H9 (cell line): ENCODE results near the gene PPP4R2. TPM values are rescaled to one million over a fixed set of nuclear protein-coding genes. Genes with fewer than 3 reads are reported as not detected.

Experiments
- DNase-seq: peaks from one replicate; pipeline ENCODE4 v3.0.0-alpha.2; 2017
- H2AFZ ChIP-seq: one replicate; pipeline ENCODE4 v1.6.1; 2013; ENCODE audit warnings: mild to moderate bottlenecking, low read length, control low read depth, moderate library complexity
- H2AK5ac ChIP-seq: 2 replicates; pipeline ENCODE4 v1.6.1; 2013; ENCODE audit warnings: low read length, control low read depth, mixed read lengths; ENCODE audit not compliant: insufficient read length
- H2BK120ac ChIP-seq: one replicate; pipeline ENCODE4 v1.6.1; 2013; ENCODE audit warnings: low read depth, mild to moderate bottlenecking, low read length, control low read depth, inconsistent platforms; ENCODE audit not compliant: poor library complexity, severe bottlenecking
- H2BK12ac ChIP-seq: 2 replicates; pipeline ENCODE4 v1.6.1; 2013; ENCODE audit warnings: low read length, control low read depth, mixed read lengths, low read depth; ENCODE audit not compliant: insufficient read length
- H2BK15ac ChIP-seq: 2 replicates; pipeline ENCODE4 v1.6.1; 2013; ENCODE audit warnings: low read depth, low read length, control low read depth
- H2BK20ac ChIP-seq: one replicate; pipeline ENCODE4 v1.6.1; 2013; ENCODE audit warnings: low read depth, mild to moderate bottlenecking, low read length, control low read depth, inconsistent platforms; ENCODE audit not compliant: poor library complexity, severe bottlenecking
- H2BK5ac ChIP-seq: 2 replicates; pipeline ENCODE4 v1.6.1; 2013; ENCODE audit warnings: low read length, control low read depth, mixed read lengths; ENCODE audit not compliant: insufficient read length
- H3K14ac ChIP-seq: 2 replicates; pipeline ENCODE4 v1.6.1; 2013; ENCODE audit warnings: low read length, control low read depth; ENCODE audit not compliant: insufficient read depth
- H3K18ac ChIP-seq: 2 replicates; pipeline ENCODE4 v1.6.1; 2013; ENCODE audit warnings: low read depth, mild to moderate bottlenecking, mixed read lengths, low read length, control low read depth; ENCODE audit not compliant: insufficient read length
- H3K23ac ChIP-seq: 2 replicates; pipeline ENCODE4 v1.6.1; 2013; ENCODE audit warnings: low read length, control low read depth, mixed read lengths, low read depth; ENCODE audit not compliant: insufficient read length
- H3K23me2 ChIP-seq: 2 replicates; pipeline ENCODE4 v1.6.1; 2013; ENCODE audit warnings: low read depth, mild to moderate bottlenecking, mixed read lengths, low read length, control low read depth; ENCODE audit not compliant: insufficient read length, poor library complexity, severe bottlenecking
- H3K27ac ChIP-seq: 2 replicates; pipeline ENCODE4 v1.5.1; 2013; ENCODE audit warnings: low read length, control low read depth, mixed read lengths, low read depth; ENCODE audit not compliant: insufficient read length
- H3K27me3 ChIP-seq: 2 replicates; pipeline ENCODE4 v1.6.1; 2013; ENCODE audit warnings: low read length, control low read depth, inconsistent platforms; ENCODE audit not compliant: insufficient read depth
- H3K4ac ChIP-seq: 2 replicates; pipeline ENCODE4 v1.6.1; 2013; ENCODE audit warnings: low read depth, mild to moderate bottlenecking, control low read depth, inconsistent platforms, low read length, moderate library complexity
- H3K4me1 ChIP-seq: 2 replicates; pipeline ENCODE4 v1.6.1; 2013; ENCODE audit warnings: low read length, control low read depth, inconsistent platforms; ENCODE audit not compliant: insufficient read depth
- H3K4me2 ChIP-seq: 2 replicates; pipeline ENCODE4 v1.6.1; 2013; ENCODE audit warnings: low read length, control low read depth, mixed read lengths; ENCODE audit not compliant: insufficient read length, insufficient read depth
- H3K56ac ChIP-seq: 2 replicates; pipeline ENCODE4 v1.6.1; 2013; ENCODE audit warnings: low read depth, mild to moderate bottlenecking, mixed read lengths, low read length, control low read depth; ENCODE audit not compliant: insufficient read length
- H3K79me1 ChIP-seq: 2 replicates; pipeline ENCODE4 v1.6.1; 2013; ENCODE audit warnings: low read depth, mild to moderate bottlenecking, moderate library complexity, low read length, control low read depth, inconsistent platforms; ENCODE audit not compliant: insufficient read depth, poor library complexity, severe bottlenecking
- H3K79me2 ChIP-seq: 2 replicates; pipeline ENCODE4 v1.6.1; 2013; ENCODE audit warnings: low read length, control low read depth, inconsistent platforms; ENCODE audit not compliant: insufficient read depth
- H3K9ac ChIP-seq: 2 replicates; pipeline ENCODE4 v1.6.1; 2013; ENCODE audit warnings: low read length, control low read depth, mixed read lengths; ENCODE audit not compliant: insufficient read length; ENCODE audit errors: extremely low read depth
- H3K9me3 ChIP-seq: one replicate; pipeline ENCODE4 v1.6.1; 2013; ENCODE audit warnings: low read depth, low read length, inconsistent platforms; ENCODE audit not compliant: control insufficient read depth
- H3T11ph ChIP-seq: one replicate; pipeline ENCODE4 v1.6.1; 2013; ENCODE audit warnings: mild to moderate bottlenecking, low read length, control low read depth, inconsistent platforms
- H4K20me1 ChIP-seq: one replicate; pipeline ENCODE4 v1.6.1; 2013; ENCODE audit not compliant: control insufficient read depth, insufficient read length, insufficient read depth
- H4K5ac ChIP-seq: 2 replicates; pipeline ENCODE4 v1.6.1; 2013; ENCODE audit warnings: low read depth, mild to moderate bottlenecking, mixed read lengths, low read length, control low read depth; ENCODE audit not compliant: insufficient read length
- H4K8ac ChIP-seq: replicated peaks from 2 replicates; pipeline ENCODE4 v1.6.1; 2013; ENCODE audit warnings: low read length, control low read depth, mixed read lengths, low read depth; ENCODE audit not compliant: insufficient read length
- H4K91ac ChIP-seq: 2 replicates; pipeline ENCODE4 v1.6.1; 2013; ENCODE audit warnings: low read depth, mild to moderate bottlenecking, moderate library complexity, mixed read lengths, low read length, control low read depth; ENCODE audit not compliant: insufficient read length
- H3K27ac Mint-ChIP-seq, 3 experiments: 2 replicates in 2 of 3; 3 replicates in 1 of 3; pipeline ENCODE4 v1.8.0; 2020 to 2021; ENCODE audit warnings: mixed read lengths in 3 of 3, mild to moderate bottlenecking in 1 of 3, moderate library complexity in 1 of 3
- H3K27me3 Mint-ChIP-seq: 2 replicates; pipeline ENCODE4 v1.8.0; 2021; ENCODE audit warnings: low read depth, mild to moderate bottlenecking, moderate library complexity, mixed read lengths
- H3K36me3 Mint-ChIP-seq, 3 experiments: 2 replicates in 2 of 3; 3 replicates in 1 of 3; pipeline ENCODE4 v1.8.0; 2020 to 2021; ENCODE audit warnings: low read depth in 3 of 3, mixed read lengths in 3 of 3; ENCODE audit not compliant: insufficient read depth in 1 of 3
- H3K4me1 Mint-ChIP-seq, 2 experiments: 2 replicates each; pipeline ENCODE4 v1.8.0; 2020; ENCODE audit warnings: mixed read lengths in 2 of 2
- H3K4me3 Mint-ChIP-seq, 2 experiments: 2 replicates in 1 of 2; 3 replicates in 1 of 2; pipeline ENCODE4 v1.8.0; 2020 to 2021; ENCODE audit warnings: mild to moderate bottlenecking in 2 of 2, mixed read lengths in 2 of 2, moderate library complexity in 1 of 2
- H3K9me3 Mint-ChIP-seq, 2 experiments: 2 replicates in 1 of 2; 3 replicates in 1 of 2; pipeline ENCODE4 v1.8.0; 2020; ENCODE audit warnings: mild to moderate bottlenecking in 2 of 2, mixed read lengths in 2 of 2, moderate library complexity in 1 of 2
- WGBS: extraction: QIAGEN DNeasy Blood & Tissue Kit; methylation state at CpG from one replicate; pipeline ENCODE4 v1.1.7; 2013; ENCODE audit warnings: missing lambda C conversion rate, low lambda C conversion rate, mixed read lengths; ENCODE audit not compliant: insufficient read length; ENCODE audit errors: extremely low coverage; 5-methylcytosine and 5-hydroxymethylcytosine counted together
- total RNA-seq: library from RNA; stranded (reverse); gene quantifications from 2 replicates; pipeline ENCODE4 v1.2.1, GENCODE V29; 2021
- TF ChIP-seq, protein P1 (sequence below): fragments of 200-600 bp; sonication (generic); conservative IDR thresholded peaks from 3 replicates; pipeline ENCODE4 v1.8.0; 2021; ENCODE audit warnings: antibody characterized with exemption, mild to moderate bottlenecking

The PPP4R2 gene
- total RNA-seq, 1 experiment from 2014 or later = 132 TPM

DNA sequence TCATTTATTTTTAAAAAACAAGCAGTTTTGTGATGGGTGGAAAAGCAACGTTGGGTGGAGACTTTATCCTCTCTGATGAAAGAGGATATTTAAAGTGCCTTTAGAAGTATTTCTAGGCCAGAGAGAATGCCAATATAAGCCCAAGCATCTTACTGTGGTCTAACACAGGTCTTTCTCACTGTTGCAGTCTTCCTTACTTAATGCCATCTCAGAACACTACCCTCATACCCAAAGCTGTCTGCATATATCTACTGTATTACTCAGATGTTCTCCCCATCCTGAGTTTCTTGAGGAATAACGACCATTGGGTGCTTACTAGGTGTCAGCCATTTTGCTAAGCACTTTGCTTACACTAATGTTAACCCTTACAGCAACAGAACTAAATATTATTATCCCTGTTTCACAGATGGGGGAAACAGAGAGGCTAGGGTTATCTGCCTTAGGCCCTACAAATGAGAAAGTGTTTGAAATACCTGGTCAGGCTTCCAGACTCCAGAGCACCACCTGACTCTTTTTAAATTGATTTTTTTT is 35.0 kb downstream of the PPP4R2 start:
- Histone ChIP-seq H3K4me2 (no peak overlapping the region), H2BK20ac (no peak overlapping the region), H3K4ac (no peak overlapping the region), H3K23me2 (no peaks in the 10 kb centered on the region), H2AFZ (no peak overlapping the region), H2BK5ac (no peak overlapping the region), H3K27me3 (no peaks in the 10 kb centered on the region), H3K4me1 (peaks cover 2% of the 10 kb centered on the region; the same call in 1 of the 2 replicates), H3K9me3 (no peaks in the 10 kb centered on the region), H3K56ac (no peak overlapping the region), H2BK12ac (no peak overlapping the region), H4K20me1 (no peaks in the 10 kb centered on the region), H3K79me2 (peaks cover 61% of the 10 kb centered on the region; the same call in 1 of the 2 replicates), H3K79me1 (peaks cover 2% of the 10 kb centered on the region), H2BK120ac (no peak overlapping the region), H3K9ac (no peak overlapping the region), H3K14ac (no peak overlapping the region), H3K27ac (no peak overlapping the region), H2BK15ac (no peak overlapping the region), H3K23ac (no peak overlapping the region), H4K91ac (no peak overlapping the region), H2AK5ac (no peak overlapping the region), H3K18ac (no peak overlapping the region), H3T11ph (no peak overlapping the region), H4K5ac (no peak overlapping the region), H4K8ac (no peak overlapping the region)
- no CpG with 5 or more reads among the region's 2 CpGs for WGBS
- peaks cover 27 to 37% of the 10 kb centered on the region in 2 experiments for H3K4me1 Mint-ChIP-seq
- peaks cover 3 to 12% (median 7%) of the 10 kb centered on the region in 3 experiments; a peak in 6 of 7 replicates for H3K36me3 Mint-ChIP-seq
- no peak for DNase-seq
- H3K9me3 Mint-ChIP-seq = no peaks in the 10 kb centered on the region
- TF ChIP-seq, protein P1, sequence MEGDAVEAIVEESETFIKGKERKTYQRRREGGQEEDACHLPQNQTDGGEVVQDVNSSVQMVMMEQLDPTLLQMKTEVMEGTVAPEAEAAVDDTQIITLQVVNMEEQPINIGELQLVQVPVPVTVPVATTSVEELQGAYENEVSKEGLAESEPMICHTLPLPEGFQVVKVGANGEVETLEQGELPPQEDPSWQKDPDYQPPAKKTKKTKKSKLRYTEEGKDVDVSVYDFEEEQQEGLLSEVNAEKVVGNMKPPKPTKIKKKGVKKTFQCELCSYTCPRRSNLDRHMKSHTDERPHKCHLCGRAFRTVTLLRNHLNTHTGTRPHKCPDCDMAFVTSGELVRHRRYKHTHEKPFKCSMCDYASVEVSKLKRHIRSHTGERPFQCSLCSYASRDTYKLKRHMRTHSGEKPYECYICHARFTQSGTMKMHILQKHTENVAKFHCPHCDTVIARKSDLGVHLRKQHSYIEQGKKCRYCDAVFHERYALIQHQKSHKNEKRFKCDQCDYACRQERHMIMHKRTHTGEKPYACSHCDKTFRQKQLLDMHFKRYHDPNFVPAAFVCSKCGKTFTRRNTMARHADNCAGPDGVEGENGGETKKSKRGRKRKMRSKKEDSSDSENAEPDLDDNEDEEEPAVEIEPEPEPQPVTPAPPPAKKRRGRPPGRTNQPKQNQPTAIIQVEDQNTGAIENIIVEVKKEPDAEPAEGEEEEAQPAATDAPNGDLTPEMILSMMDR = no peak
- H3K4me3 Mint-ChIP-seq = no peak overlapping the region
- no peaks in the 10 kb centered on the region for H3K27me3 Mint-ChIP-seq
- H3K27ac Mint-ChIP-seq = no peak overlapping the region; a peak in 1 of 7 replicates
